CD4-positive, alpha-beta T cell (primary cell): Measurements from ENCODE around the gene SNX33. TPM values are rescaled to one million over a fixed set of nuclear protein-coding genes. Genes with fewer than 3 reads are reported as not detected.

Experiments used
- ATAC-seq: fragments of 200-7000 bp; cut with Tn5 transposase; one replicate; pipeline ENCODE4 v1.10.0; 2022; ENCODE audit warnings: mild to moderate bottlenecking; ENCODE audit not compliant: poor library complexity
- CTCF ChIA-PET: fragments of 350-600 bp; sonication (Branson Sonifier 250); formaldehyde crosslinking; loops from one replicate; lab custom pipeline; 2021; ENCODE audit warnings: antibody characterized with exemption, inconsistent platforms; lab: Charles Lee
- POLR2A ChIA-PET: fragments of 350-600 bp; sonication (Branson Sonifier 250); formaldehyde crosslinking; loops from one replicate; lab custom pipeline; 2021; ENCODE audit warnings: antibody characterized with exemption, inconsistent platforms; lab: Charles Lee
- DNase-seq, 14 experiments: peaks; one replicate each; pipeline ENCODE4 v3.0.0-alpha.2; 2013 to 2020; ENCODE audit warnings: mixed read lengths in 2 of 14
- H3K27ac ChIP-seq, 2 donors: one replicate each; pipeline versions ENCODE4 v1.5.1 to v1.7.0; 2013; ENCODE audit warnings: low read length in 2 of 2, low read depth in 1 of 2, mild to moderate bottlenecking in 1 of 2
- H3K27me3 ChIP-seq, 2 experiments: 1 replicate in 1 of 2; 2 replicates in 1 of 2; pipeline versions ENCODE4 v1.6.1 to v1.7.0; 2013; ENCODE audit warnings: low read length in 2 of 2, control low read depth in 1 of 2, mild to moderate bottlenecking in 1 of 2, moderate library complexity in 1 of 2; ENCODE audit not compliant: insufficient read depth in 2 of 2, control insufficient read depth in 1 of 2
- H3K36me3 ChIP-seq: one replicate; pipeline ENCODE4 v1.6.1; 2013; ENCODE audit warnings: low read length, control low read depth; ENCODE audit not compliant: insufficient read depth
- H3K4me1 ChIP-seq: one replicate; pipeline ENCODE4 v1.6.1; 2013; ENCODE audit warnings: low read length, control low read depth; ENCODE audit not compliant: insufficient read depth
- H3K4me3 ChIP-seq: one replicate; pipeline ENCODE4 v1.5.1; 2013; ENCODE audit warnings: mild to moderate bottlenecking, low read length, moderate library complexity
- H3K9me3 ChIP-seq, 2 experiments: 1 replicate in 1 of 2; 2 replicates in 1 of 2; pipeline versions ENCODE4 v1.6.1 to v1.7.0; 2013; ENCODE audit warnings: low read length in 2 of 2, mild to moderate bottlenecking in 2 of 2, control low read depth in 1 of 2, moderate library complexity in 1 of 2; ENCODE audit not compliant: control insufficient read depth in 1 of 2, insufficient read depth in 1 of 2
- H3K27ac Mint-ChIP-seq: one replicate; pipeline ENCODE4 v1.8.0; 2020; ENCODE audit warnings: mixed read lengths
- H3K27me3 Mint-ChIP-seq: one replicate; pipeline ENCODE4 v1.8.0; 2021; ENCODE audit warnings: mixed read lengths
- H3K36me3 Mint-ChIP-seq: one replicate; pipeline ENCODE4 v1.8.0; 2021; ENCODE audit warnings: low read depth, mixed read lengths
- H3K4me1 Mint-ChIP-seq: one replicate; pipeline ENCODE4 v1.8.0; 2021; ENCODE audit warnings: low read depth, mixed read lengths
- H3K4me3 Mint-ChIP-seq: one replicate; pipeline ENCODE4 v1.8.0; 2020; ENCODE audit warnings: mild to moderate bottlenecking, mixed read lengths
- H3K9me3 Mint-ChIP-seq: one replicate; pipeline ENCODE4 v1.8.0; 2020; ENCODE audit warnings: mixed read lengths
- CTCF ChIP-seq: fragments of 200-600 bp; IDR thresholded peaks from one replicate; pipeline ENCODE4 v1.8.0; 2022; ENCODE audit warnings: antibody characterized with exemption, mild to moderate bottlenecking
- intact Hi-C, 2 experiments: fragments of 100-400 bp; cut with DNase I in 1 of 2; cut with micrococcal nuclease in 1 of 2; formaldehyde crosslinking; loops; one replicate each; pipeline versions ENCODE4 v1.15.1 to v1.9.0; 2023 to 2025; cut with DNase I, micrococcal nuclease
- total RNA-seq, 174 experiments: library from RNA in 2 of 174; stranded (reverse) in 2 of 174; gene quantifications; one replicate each; pipeline ENCODE4 v1.2.3 and lab custom pipeline; 2021 to 2026

SNX33 gene
- total RNA-seq, 2 experiments from 2014 or later = 0.59 to 0.82 TPM

DNA sequence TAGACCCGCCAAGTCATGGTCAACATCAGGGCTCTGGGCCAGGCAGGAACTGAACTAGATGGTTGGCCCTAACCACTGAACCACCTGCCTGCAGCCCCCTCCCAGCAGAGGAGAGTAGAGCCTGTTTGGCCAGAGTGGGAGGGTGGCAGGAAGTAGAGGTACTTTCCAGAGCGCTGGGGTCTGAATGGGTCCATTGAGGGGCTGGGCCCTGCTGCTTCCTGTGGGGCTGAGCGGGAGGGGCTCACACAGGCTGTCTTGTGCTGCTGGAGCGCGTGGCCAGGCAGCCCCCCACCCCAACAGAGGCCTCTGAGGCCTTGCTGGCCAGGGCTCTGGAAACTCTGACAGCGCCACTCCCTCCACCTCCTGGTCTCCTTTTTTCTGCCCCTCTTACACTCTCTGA lies 47.5 kb downstream of the SNX33 start:
- TF ChIP-seq CTCF = no peak
- intact Hi-C loops = no loop called here
- H3K27me3 ChIP-seq = peaks cover 4% of the 10 kb centered on the region in 2 experiments
- no peak overlapping the region for H3K4me3 ChIP-seq
- no peaks in the 10 kb centered on the region for H3K9me3 ChIP-seq
- Mint-ChIP-seq H3K9me3 (no peaks in the 10 kb centered on the region), H3K4me1 (peaks cover 7% of the 10 kb centered on the region), H3K4me3 (no peak overlapping the region), H3K27ac (no peak overlapping the region), H3K27me3 (peaks cover 21% of the 10 kb centered on the region), H3K36me3 (no peaks in the 10 kb centered on the region)
- ATAC-seq (no peak), DNase-seq (no peak)
- peaks cover 9% of the 10 kb centered on the region for H3K4me1 ChIP-seq
- no peak overlapping the region for H3K27ac ChIP-seq
- no peaks in the 10 kb centered on the region for H3K36me3 ChIP-seq
- POLR2A ChIA-PET = no interaction called here
- CTCF ChIA-PET = interaction anchor here (1.2 kb wide), 1 partner anchor 9 kb away, joined by 3 read pairs; no protein-coding TSS in a partner anchor

DNA sequence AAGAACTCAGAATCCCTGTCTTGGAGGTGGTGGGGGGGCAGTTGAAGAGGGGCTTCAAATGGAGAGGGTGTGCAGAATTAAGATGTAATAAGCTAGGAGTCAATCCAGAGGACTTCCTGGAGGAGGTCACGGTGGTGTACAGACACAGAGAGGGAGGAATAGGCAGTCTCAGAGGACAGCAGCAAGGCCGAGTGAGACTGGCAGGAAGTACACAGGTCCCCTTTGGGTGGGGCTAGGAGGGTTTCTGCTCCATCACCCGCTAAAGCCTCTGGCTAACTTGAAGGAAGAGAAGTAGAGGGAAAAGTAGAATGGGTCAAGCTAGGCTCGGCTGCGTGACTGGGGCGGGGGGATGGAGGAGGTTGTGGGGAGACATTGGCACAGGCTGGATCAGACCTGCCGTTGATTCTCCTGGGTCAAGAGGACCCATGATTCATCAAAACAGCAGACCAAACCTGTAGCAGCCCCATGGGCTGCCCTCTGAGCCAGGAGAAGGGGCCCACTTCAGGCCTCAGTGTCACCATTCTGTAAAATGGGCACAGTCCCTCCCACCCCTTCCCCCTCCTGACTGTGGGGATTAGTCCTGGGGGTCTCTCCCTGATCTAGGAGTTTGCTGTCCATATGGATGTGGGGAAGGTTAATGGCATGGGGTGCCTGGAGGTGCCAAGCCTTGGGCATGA lies 48.1 kb downstream of the SNX33 start:
- no peak overlapping the region for H3K4me3 ChIP-seq
- CTCF ChIA-PET = no interaction called here

GRCh38 chr15:75696311-75696720 lies 48.6 kb downstream of the SNX33 start:
- H3K9me3 Mint-ChIP-seq = no peaks in the 10 kb centered on the region
- ChIA-PET POLR2A (no interaction called here), CTCF (no interaction called here)
- no peak overlapping the region for H3K27ac Mint-ChIP-seq
- Histone ChIP-seq H3K27ac (no peak overlapping the region), H3K36me3 (no peaks in the 10 kb centered on the region), H3K4me1 (peaks cover 9% of the 10 kb centered on the region), H3K27me3 (peaks cover 4% of the 10 kb centered on the region in 2 experiments), H3K4me3 (no peak overlapping the region), H3K9me3 (no peaks in the 10 kb centered on the region)
- ATAC-seq (no peak), DNase-seq (no peak)
- no peak for TF ChIP-seq CTCF
- H3K4me3 Mint-ChIP-seq = no peak overlapping the region
- peaks cover 7% of the 10 kb centered on the region for H3K4me1 Mint-ChIP-seq
- intact Hi-C loops = no loop called here
- peaks cover 21% of the 10 kb centered on the region for H3K27me3 Mint-ChIP-seq
- H3K36me3 Mint-ChIP-seq = no peaks in the 10 kb centered on the region

More for the DNA sequence above, 48.1 kb downstream of the SNX33 start:
- Mint-ChIP-seq H3K27ac (no peak overlapping the region), H3K4me1 (peaks cover 7% of the 10 kb centered on the region), H3K36me3 (no peaks in the 10 kb centered on the region), H3K4me3 (no peak overlapping the region), H3K27me3 (peaks cover 21% of the 10 kb centered on the region), H3K9me3 (no peaks in the 10 kb centered on the region)
- H3K27ac ChIP-seq = no peak overlapping the region
- intact Hi-C loops = no loop called here
- ATAC-seq (no peak), DNase-seq (no peak)
- peaks cover 4% of the 10 kb centered on the region in 2 experiments for H3K27me3 ChIP-seq
- TF ChIP-seq CTCF = no peak
- H3K4me1 ChIP-seq = peaks cover 9% of the 10 kb centered on the region
- H3K9me3 ChIP-seq = no peaks in the 10 kb centered on the region
- POLR2A ChIA-PET = no interaction called here
- no peaks in the 10 kb centered on the region for H3K36me3 ChIP-seq
